ENCODE data around the gene UBE2E1.
A peak's percentile ranks its signal among the peaks of the same experiment; 100 is the strongest.
"Not testable (repeated sequence)": the region's sequence is repeated elsewhere in the genome, so short reads cannot be mapped to it uniquely, and the experiment has no call there.

UBE2E1 gene

DNA sequence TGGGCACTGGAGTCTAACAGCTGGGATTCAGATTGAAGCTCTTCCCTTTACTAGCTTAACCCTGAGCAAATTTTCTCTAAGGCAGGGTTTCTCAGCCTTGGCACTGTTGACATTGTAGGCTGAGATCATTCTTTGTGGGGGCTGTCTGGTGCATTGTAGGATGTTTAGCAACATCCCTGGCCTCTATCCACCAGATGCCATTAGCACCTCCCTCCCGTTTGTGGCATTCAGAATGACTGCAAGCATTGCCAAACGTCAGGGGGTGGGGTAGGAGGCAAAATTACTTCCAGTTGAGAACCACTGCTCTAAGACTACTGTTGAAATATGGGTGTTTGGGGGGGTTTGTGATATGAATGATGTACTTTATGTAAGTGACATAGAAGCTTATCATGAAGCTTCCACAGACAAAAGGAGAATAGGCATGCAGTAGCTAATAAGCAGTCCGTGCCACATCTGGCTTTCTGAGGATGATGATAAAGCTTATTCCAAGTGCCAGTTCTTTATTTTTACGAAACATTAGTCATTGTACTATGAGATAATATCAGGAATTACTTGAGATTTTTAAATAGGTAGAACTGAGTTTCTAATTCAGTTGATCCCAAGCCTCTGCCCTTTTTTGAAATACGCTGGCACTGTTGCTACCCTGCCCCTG, 71.7 kb downstream of the UBE2E1 start:
- peak in 5 of 51 donors; percentile 13 to 36 (median 23) for DNase-seq

GRCh38 chr3:23879485-23879884, 73.7 kb downstream of the UBE2E1 start:
- no peak for DNase-seq

GRCh38 chr3:23880703-23881339, 75.1 kb downstream of the UBE2E1 start:
- no peak for DNase-seq

GRCh38 chr3:23881993-23882392, 76.2 kb downstream of the UBE2E1 start:
- not testable (repeated sequence) for DNase-seq

GRCh38 chr3:23882487-23882918, 76.7 kb downstream of the UBE2E1 start:
- no peak for DNase-seq

DNA sequence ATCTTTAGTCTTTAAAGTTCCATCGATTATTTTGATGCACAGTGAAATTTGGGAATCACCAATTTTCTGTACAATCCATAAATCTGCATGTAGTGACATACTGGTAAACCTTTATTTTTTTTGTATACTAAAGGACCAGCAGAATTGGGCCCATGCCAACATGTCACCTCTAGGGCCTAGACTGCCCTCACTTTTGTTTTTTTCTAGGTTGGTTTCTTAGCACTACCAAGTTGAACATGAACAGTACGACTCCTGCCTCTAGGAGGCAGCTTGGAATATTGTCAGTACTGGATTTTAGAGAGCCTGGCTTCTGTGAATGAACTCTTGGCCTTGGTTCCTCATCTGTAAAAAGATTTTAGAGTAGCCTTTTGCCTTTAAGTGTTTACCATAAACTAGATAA, 78.7 kb downstream of the UBE2E1 start:
- DNase-seq, result no peak

DNA sequence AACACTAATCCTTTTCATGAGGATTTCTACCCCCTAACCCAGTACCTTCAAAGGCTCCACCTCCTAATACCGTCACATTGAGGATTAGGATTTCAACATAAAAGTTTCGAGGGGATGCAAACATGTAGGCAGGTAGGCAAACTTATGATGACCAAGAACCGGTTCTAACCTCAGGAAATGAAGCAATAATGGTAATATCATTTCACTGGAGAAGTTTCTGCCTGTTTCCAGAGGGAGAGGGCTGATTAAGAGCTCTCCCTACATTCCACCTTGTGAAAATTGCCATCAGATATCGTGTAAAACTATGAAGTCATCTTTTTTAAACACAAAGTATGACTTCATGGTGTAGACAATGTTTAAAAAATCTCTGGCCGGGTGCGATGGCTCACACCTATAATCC, 79.5 kb downstream of the UBE2E1 start:
- no peak for DNase-seq

- DNase-seq, result no peak
Observed at GRCh38 chr3:23886311-23886710, 80.6 kb downstream of the UBE2E1 start.

- no peak for DNase-seq
Observed at GRCh38 chr3:23888617-23889228, 83.0 kb downstream of the UBE2E1 start.

GRCh38 chr3:23889386-23889785, 83.6 kb downstream of the UBE2E1 start:
- DNase-seq, result no peak

- DNase-seq, result no peak
Observed at GRCh38 chr3:23889950-23890349, 84.2 kb downstream of the UBE2E1 start.

DNA sequence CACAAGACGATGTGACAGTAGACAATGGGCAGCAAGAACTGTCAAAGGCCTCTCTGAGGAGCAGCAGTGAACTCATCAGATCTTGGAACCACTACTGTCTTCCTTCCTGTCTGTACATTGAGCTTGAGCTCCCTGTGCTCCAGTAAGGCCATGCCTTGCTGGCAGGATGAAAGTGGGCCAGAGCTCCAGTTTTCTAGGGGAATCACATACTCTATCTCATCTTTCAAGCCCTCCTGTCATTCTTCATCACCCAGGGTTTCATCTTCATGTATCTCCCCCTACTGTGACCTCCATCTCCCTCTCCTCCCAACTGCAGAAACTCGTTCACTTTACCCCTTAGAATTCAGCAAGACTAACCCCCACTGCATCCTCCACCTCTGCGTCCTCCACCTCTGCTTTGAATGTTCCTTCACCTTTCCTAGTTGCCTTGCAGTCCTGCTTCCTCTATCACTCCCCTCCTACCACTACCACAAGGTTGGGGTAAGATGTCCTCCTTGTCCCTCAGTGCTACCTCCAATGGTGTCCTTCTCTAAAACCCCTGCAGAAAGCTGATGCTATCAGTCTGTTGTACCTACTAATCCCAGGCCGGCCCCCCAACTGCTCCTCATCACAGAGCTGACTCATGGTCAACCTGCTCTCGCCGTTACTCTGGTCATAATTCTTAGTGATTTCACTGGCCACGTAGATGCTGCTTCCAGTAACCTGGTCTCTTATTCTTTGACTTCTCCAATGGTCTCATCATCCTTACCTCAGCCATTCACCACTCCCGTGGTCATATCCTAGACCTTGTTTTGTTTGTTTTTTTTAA, 88.7 kb downstream of the UBE2E1 start:
- no peak for DNase-seq

DNA sequence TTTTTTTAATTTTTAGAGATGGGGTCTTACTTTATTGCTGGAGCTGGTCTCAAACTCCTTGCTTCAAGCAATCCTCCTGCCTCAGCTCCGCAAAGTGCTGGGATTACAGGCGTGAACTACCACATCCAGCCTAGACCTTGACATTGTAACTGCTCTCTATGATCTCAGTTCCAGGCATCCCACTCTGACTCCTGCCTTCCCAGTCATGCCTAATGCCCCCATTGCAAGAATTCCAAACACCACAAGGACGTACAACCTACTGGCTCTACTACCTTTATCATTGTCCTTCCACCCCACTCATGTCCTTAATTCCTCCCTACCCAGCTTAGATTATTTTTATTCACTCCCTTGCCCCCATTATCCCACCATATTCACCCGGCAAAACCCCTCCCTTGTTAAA, 89.4 kb downstream of the UBE2E1 start:
- no peak for DNase-seq

DNA sequence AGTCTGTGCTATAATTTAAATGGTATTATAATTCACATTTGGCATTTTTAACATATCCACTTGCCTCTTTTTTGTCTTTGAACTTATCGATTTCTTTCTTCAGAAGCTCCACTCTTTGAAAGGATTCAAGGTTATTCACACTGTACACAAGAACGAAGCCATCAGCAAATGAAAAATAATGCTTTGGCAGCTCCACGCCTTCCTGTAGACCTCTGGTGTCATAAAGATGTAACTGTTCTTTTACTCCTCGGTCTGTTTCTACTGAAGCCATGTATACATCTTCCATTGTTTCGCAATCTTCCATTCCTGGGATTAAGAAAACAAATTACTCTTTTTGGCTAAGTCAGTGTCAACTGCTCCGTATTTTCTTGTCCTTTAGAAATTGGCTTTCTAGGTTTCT, 95.0 kb downstream of the UBE2E1 start:
- no peak for DNase-seq

DNA sequence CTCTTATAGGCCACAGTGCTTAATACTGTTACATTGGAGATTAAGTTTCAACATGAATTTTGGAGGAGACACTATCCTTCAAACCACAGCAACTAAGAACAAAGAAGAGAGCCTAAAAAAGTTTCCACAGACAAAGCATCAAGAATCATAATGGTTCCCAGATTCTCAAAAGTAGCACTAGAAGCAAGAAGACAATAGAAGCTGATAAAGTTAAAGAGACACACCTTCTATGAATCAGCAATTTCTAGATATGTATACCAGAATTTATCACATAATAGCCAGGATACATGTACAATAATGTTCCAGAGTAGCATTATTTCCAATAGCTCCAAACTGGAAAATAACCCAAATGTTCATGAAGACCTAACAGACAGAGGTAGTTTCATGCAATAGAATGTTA, 98.8 kb downstream of the UBE2E1 start:
- no peak for DNase-seq

GRCh38 chr3:23909341-23909740, 103.6 kb downstream of the UBE2E1 start:
- no peak for DNase-seq

GRCh38 chr3:23911397-23911796, 105.6 kb downstream of the UBE2E1 start:
- DNase-seq, result no peak

DNA sequence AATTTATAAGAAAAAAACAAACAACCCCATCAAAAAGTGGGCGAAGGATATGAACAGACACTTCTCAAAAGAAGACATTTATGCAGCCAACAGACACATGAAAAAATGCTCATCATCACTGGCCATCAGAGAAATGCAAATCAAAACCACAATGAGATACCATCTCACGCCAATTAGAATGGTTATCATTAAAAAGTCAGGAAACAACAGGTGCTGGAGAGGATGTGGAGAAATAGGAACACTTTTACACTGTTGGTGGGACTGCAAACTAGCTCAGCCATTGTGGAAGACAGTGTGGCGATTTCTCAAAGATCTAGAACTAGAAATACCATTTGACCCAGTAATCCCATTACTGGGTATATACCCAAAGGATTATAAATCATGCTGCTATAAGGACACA, 106.6 kb downstream of the UBE2E1 start:
- not testable (repeated sequence) for DNase-seq

DNA sequence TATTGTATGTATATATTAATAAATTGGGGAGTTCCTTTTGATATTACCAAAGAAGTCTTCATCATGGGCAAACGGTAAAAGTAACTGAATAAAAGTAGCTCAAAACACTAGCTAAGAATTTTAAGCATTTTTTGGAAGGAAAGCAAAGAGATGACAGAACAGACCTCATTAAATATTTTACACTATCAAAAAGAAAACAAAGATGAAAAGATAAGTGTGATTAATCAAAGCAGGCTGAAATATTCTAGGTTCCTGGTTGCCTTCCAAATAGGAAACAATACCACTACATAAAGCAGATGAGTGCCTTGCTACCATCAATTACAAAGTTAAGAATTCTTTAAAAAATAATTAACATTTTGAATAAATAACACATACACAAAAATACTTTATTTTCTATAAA, 107.4 kb downstream of the UBE2E1 start:
- DNase-seq, result no peak

GRCh38 chr3:23913873-23914743, 108.4 kb downstream of the UBE2E1 start:
- DNase-seq, result no peak

DNA sequence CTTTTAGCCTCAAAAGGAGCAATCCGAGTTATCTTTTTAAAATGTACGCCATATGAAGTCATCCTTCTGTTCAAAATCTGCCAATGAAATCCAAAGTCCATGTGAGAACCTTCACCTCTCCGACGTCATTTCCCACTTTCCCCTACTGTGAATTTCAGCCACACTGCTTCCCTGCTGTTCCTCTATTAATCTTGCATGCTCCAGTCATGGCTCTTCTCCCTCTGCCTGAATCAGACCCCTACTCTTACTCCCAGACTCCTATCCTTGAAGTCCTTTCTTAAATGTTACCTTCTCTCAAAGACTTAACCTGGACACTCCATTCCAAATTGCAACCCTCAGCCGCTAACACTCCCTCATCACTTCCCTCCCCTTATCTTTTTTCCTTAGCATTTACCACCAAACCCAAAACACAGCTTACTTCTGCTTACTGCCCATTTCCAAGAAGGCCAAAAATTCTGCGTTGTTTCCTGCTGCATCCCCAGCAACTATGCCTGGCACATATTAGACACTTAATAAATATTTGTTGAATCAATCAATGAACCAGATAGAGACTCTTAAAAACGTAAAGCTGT, 109.9 kb downstream of the UBE2E1 start:
- peak in 5 of 51 donors; percentile 4 to 11 (median 7) for DNase-seq
